Heart left ventricle (tissue), 16 donors: ENCODE measurements around the gene PEPD. TPM values are rescaled to one million over a fixed set of nuclear protein-coding genes. Genes with fewer than 3 reads are reported as not detected.

Experiments
- ATAC-seq, 4 donors: fragments of 200-7000 bp; cut with Tn5 transposase; one replicate each; pipeline ENCODE4 v1.9.1; 2020 to 2022; ENCODE audit warnings: moderate library complexity in 4 of 4, mild to moderate bottlenecking in 3 of 4, moderate number of reproducible peaks in 1 of 4
- DNase-seq, 5 donors: peaks; one replicate each; pipeline ENCODE4 v3.0.0-alpha.2; 2020
- H3K27ac ChIP-seq, 12 donors: fragments of 200-600 bp; sonication (generic) in 4 of 12; one replicate each; pipeline versions ENCODE4 v1.5.0 to v1.8.0; 2016 to 2022; ENCODE audit warnings: mild to moderate bottlenecking in 2 of 12
- H3K27me3 ChIP-seq, 9 donors: fragments of 200-600 bp; sonication (generic) in 2 of 9; one replicate each; pipeline versions ENCODE4 v1.5.1 to v1.8.0; 2016 to 2022; ENCODE audit warnings: mild to moderate bottlenecking in 3 of 9
- H3K36me3 ChIP-seq, 9 donors: fragments of 200-600 bp; sonication (generic) in 2 of 9; one replicate each; pipeline versions ENCODE4 v1.5.0 to v1.8.0; 2018 to 2022; ENCODE audit warnings: mild to moderate bottlenecking in 2 of 9
- H3K4me1 ChIP-seq, 12 donors: fragments of 200-600 bp; sonication (generic) in 4 of 12; one replicate each; pipeline versions ENCODE4 v1.5.0 to v1.8.0; 2016 to 2022; ENCODE audit warnings: mild to moderate bottlenecking in 3 of 12
- H3K4me3 ChIP-seq, 12 donors: fragments of 200-600 bp; sonication (generic) in 4 of 12; one replicate each; pipeline versions ENCODE4 v1.5.0 to v1.8.0; 2017 to 2022; ENCODE audit warnings: mild to moderate bottlenecking in 9 of 12, moderate library complexity in 4 of 12
- H3K9me3 ChIP-seq, 12 donors: fragments of 200-600 bp; sonication (generic) in 4 of 12; one replicate each; pipeline versions ENCODE4 v1.5.0 to v1.8.0; 2016 to 2022; ENCODE audit warnings: mild to moderate bottlenecking in 1 of 12
- POLR2A ChIP-seq, 2 donors: fragments of 450-650 bp; IDR thresholded peaks; one replicate each; pipeline ENCODE4 v1.6.1; 2017; ENCODE audit warnings: antibody characterized with exemption in 2 of 2, mild to moderate bottlenecking in 2 of 2, moderate library complexity in 2 of 2
- WGBS, 4 donors: extraction: QIAGEN DNeasy Blood & Tissue Kit in 2 of 4; methylation state at CpG; one replicate each; pipeline versions ENCODE4 v1.1.5 to v1.1.7; 2013 to 2018; 5-methylcytosine and 5-hydroxymethylcytosine counted together
- intact Hi-C, 10 donors: fragments of 100-400 bp; cut with DNase I; formaldehyde crosslinking; loops; one replicate each; pipeline versions ENCODE4 v1.11.1 to v1.14.2; 2022
- polyA plus RNA-seq, 2 donors: library from polyadenylated mRNA; stranded (reverse); fragments of 200-250 nt; gene quantifications; one replicate each; pipeline ENCODE4 v1.2.3, GENCODE V29; 2013
- total RNA-seq, 9 donors: library from RNA; depleted of rRNA in 2 of 9; stranded (reverse); fragments of >200 nt in 2 of 9; fragmentation: NEBNext Ultra II Directional in 3 of 9; extraction: Animal tissue kit (Norgen Biotek cat#: 25700) in 3 of 9; gene quantifications; one replicate each; pipeline versions ENCODE4 v1.1.0 to v1.2.4, GENCODE V29; 2016 to 2023
- TF ChIP-seq, protein P1 (sequence below), 12 donors: fragments of 200-600 bp; sonication (generic) in 4 of 12; IDR thresholded peaks; one replicate each; pipeline versions ENCODE4 v1.5.0 to v1.8.0; 2018 to 2022; ENCODE audit warnings: antibody characterized with exemption in 12 of 12, mild to moderate bottlenecking in 5 of 12
- donor health status: ischemic (EF 13 %, LVEDD 7.1; RV severe dilation, severe dysfunction).
- donor health status: healthy with polysubstance abuse.
- donor health status: DM: no; HTN: yes; CAD: no.
- donor health status: DM: no; HTN: no; CAD: no.
- donor health status: ischemic (EF 25% LVEDD 6.9; RV normal size, moderate dysfunction).
- donor health status: ischemic (EF 25% LVEDD 5.7; RV mildly dilated, moderate dysfunction).
- donor health status: healthy.
- donor health status: DM: yes; HTN: yes; CAD: no.
- donor health status: ischemic (EF 35%, LVEDD 5.7; RV mildly dilated, moderate dysfunction).
- donor health status: nonischemic (EF 11% LVEDD 7.7; RV severe dilation, severe dysfunction).
- donor health status: DM: yes; HTN: yes; CAD: no.
- donor health status: PGD.
- donor health status: ischemic (EF 29% LVEDD 5.4; RV normal size, mild dysfunction).
- donor health status: nonischemic (EF 23%, LVEDD 6.1; RV moderate dilation, normal function).

The PEPD gene
- total and polyA plus RNA-seq, 11 donors: 19.4 to 45.7 (median 29.9) TPM

DNA sequence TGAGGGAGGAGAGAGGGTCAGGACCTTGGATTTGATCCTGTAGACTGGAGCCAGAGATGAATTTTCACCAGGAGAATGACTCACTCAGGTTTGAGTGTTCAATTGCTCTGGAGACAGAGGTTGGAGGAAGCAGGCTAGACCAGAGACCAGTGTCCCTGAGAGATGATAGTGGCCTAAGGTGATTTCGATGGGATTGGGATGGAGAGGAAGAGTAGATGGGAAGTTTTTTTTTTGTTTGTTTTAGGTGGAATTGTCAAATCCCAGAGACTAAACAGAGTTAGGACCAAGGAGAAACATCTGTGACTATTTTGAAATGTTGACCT, 145.8 kb downstream of the PEPD start:
- TF ChIP-seq POLR2A (IDR thresholded peaks at IDR 0.05): no peak
- TF ChIP-seq, protein P1, sequence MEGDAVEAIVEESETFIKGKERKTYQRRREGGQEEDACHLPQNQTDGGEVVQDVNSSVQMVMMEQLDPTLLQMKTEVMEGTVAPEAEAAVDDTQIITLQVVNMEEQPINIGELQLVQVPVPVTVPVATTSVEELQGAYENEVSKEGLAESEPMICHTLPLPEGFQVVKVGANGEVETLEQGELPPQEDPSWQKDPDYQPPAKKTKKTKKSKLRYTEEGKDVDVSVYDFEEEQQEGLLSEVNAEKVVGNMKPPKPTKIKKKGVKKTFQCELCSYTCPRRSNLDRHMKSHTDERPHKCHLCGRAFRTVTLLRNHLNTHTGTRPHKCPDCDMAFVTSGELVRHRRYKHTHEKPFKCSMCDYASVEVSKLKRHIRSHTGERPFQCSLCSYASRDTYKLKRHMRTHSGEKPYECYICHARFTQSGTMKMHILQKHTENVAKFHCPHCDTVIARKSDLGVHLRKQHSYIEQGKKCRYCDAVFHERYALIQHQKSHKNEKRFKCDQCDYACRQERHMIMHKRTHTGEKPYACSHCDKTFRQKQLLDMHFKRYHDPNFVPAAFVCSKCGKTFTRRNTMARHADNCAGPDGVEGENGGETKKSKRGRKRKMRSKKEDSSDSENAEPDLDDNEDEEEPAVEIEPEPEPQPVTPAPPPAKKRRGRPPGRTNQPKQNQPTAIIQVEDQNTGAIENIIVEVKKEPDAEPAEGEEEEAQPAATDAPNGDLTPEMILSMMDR (IDR thresholded peaks at IDR 0.05): no peak
- Histone ChIP-seq H3K36me3 (peaks cover 0 to 20% (median 16%) of the 10 kb centered on the region in 9 donors), H3K27me3 (no peaks in the 10 kb centered on the region), H3K4me1 (peaks cover 4 to 67% (median 28%) of the 10 kb centered on the region in 12 donors), H3K9me3 (no peaks in the 10 kb centered on the region), H3K27ac (peak overlapping the region in 11 of 12 donors; percentile 10 to 99 (median 35)), H3K4me3 (peak overlapping the region in 3 of 12 donors; percentile 77 to 96 (median 91))
- intact Hi-C loops: loop anchor here in 5 of 10 donors (2.0 to 10.0 kb wide), 3 partner anchors 15 to 73 kb away; partner anchors contain the start of gene CEBPA (in 3 of the 5)
- DNase-seq: no peak
- ATAC-seq: no peak
- 70 to 85% (median 78%) methylated on average over 1 of the region's 1 CpG for WGBS, 4 donors

- H3K27me3 ChIP-seq: no peaks in the 10 kb centered on the region
- WGBS, 4 donors: 78 to 83% (median 80%) methylated on average over 9 of the region's 9 CpGs
- H3K4me1 ChIP-seq: peaks cover 4 to 62% (median 28%) of the 10 kb centered on the region in 12 donors
- TF ChIP-seq POLR2A (IDR thresholded peaks at IDR 0.05): no peak
- TF ChIP-seq, protein P1 (IDR thresholded peaks at IDR 0.05): no peak
- H3K36me3 ChIP-seq: peaks cover 0 to 19% (median 12%) of the 10 kb centered on the region in 9 donors
- no peaks in the 10 kb centered on the region for H3K9me3 ChIP-seq
- intact Hi-C loops: loop anchor here in 3 of 10 donors (5.0 to 10.0 kb wide), 2 partner anchors 70 to 73 kb away; partner anchors contain the start of gene CEBPA (in 3 of the 3)
- H3K27ac ChIP-seq: peak overlapping the region in 10 of 12 donors; percentile 10 to 99 (median 95)
- DNase-seq: no peak
- ATAC-seq: no peak
- H3K4me3 ChIP-seq: peak overlapping the region in 10 of 12 donors; percentile 67 to 99 (median 87)
These were observed 146.3 kb downstream of the PEPD start for GRCh38 chr19:33375156-33375836.

- Histone ChIP-seq H3K27me3 (no peaks in the 10 kb centered on the region), H3K9me3 (no peaks in the 10 kb centered on the region), H3K27ac (peak overlapping the region; percentile 91 to 100 (median 98)), H3K4me3 (peak overlapping the region; percentile 67 to 99 (median 87)), H3K4me1 (peaks cover 4 to 59% (median 28%) of the 10 kb centered on the region in 12 donors), H3K36me3 (peaks cover 0 to 9% (median 2%) of the 10 kb centered on the region in 9 donors)
- ATAC-seq: peak in 2 of 4 donors; percentile 29 to 44
- TF ChIP-seq, protein P1 (IDR thresholded peaks at IDR 0.05): peak in 4 of 12 donors; percentile 18 to 39 (median 37)
- TF ChIP-seq POLR2A (IDR thresholded peaks at IDR 0.05): no peak
- intact Hi-C loops: loop anchor here in 2 of 10 donors (5.0 to 10.0 kb wide), 2 partner anchors 69 to 72 kb away; partner anchors contain the start of gene CEBPA (in 2 of the 2)
- 1 to 4% (median 4%) methylated on average over 18 to 22 of the region's 22 CpGs for WGBS, 4 donors
- peak in 1 of 5 donors; percentile 28 for DNase-seq
These were observed 147.3 kb downstream of the PEPD start for GRCh38 chr19:33374236-33374714.
